Activated naive CD4-positive, alpha-beta T cell treated with anti-CD3 and anti-CD28 coated beads, Interleukin-2, amount 50 U/mL, for 16 hours (primary cell): ENCODE data around the gene SLC38A11.
"Not testable (repeated sequence)": the region's sequence is repeated elsewhere in the genome, so short reads cannot be mapped to it uniquely, and the experiment has no call there.

Experiments
- DNase-seq: peaks from one replicate; pipeline ENCODE4 v3.0.0-alpha.2; 2020

SLC38A11 gene, protein sequence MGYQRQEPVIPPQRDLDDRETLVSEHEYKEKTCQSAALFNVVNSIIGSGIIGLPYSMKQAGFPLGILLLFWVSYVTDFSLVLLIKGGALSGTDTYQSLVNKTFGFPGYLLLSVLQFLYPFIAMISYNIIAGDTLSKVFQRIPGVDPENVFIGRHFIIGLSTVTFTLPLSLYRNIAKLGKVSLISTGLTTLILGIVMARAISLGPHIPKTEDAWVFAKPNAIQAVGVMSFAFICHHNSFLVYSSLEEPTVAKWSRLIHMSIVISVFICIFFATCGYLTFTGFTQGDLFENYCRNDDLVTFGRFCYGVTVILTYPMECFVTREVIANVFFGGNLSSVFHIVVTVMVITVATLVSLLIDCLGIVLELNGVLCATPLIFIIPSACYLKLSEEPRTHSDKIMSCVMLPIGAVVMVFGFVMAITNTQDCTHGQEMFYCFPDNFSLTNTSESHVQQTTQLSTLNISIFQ

DNA sequence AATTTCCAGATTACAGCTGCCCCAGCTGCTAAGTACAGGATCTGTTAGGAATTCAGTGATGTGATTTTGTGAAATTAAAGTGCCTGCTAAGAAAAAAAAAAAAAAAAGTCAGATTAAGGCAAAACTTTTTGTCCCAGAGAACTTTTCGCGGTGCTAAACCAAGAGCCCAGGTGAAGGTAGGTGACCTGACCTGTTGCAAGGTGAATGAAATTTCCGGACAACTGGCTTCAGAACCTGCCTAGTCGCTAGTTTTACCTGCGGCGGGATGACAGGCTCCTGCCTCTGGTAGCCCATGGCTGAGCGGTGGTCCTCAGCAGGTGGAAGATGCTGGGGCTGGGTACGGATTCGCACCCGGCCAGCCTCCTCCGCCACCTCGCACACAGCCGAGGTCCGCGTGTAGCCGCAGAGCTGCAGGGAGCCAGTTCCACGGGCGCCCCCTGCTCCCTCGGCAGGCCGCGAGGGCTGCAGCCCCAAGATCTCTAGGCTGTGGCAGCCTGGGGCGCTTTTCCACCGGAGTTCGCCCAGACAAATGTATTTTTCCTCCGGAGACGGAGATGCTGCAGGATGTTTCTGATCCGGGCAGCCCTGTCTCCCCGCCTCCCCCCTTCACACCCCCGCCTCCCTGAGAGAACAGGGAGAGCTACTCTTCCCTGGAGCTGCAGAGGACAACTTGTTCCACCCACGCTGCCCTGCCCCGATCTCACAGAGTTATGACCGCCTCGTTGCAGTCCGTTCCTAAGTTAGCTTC is at the start of gene SLC38A11:
SLC38A11 (minus strand) TSS at position 572 of the 748 bp plus-strand sequence; CDS start at position 294, 278 bp downstream.
- no peak for DNase-seq

- DNase-seq: no peak
Observed at GRCh38 chr2:165003443-165004130, 48.3 kb upstream of the SLC38A11 start.

DNA sequence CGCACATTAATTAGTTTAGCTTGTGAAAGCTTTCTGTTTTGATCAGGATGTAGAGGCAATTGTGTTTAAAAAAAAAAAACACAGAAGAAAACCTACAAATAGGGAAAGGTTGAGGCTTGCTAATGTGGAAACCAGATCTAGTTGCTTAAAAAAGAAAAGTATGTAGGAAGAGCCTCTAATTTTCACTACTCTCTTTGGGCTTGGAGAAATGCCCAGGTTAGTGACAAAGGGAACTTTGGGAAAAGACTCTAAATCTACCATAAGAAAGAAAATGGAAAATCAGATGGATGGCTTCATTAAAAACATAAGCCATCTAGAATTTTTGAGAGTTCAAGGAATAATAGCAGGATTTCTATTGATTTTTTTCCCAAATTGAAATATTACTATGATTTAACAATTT is 47.3 kb upstream of the SLC38A11 start:
- no peak for DNase-seq

- DNase-seq: not testable (repeated sequence)
Observed at GRCh38 chr2:164994664-164995299, 39.5 kb upstream of the SLC38A11 start.

- no peak for DNase-seq
Observed at GRCh38 chr2:164993287-164994016, 38.1 kb upstream of the SLC38A11 start.

DNA sequence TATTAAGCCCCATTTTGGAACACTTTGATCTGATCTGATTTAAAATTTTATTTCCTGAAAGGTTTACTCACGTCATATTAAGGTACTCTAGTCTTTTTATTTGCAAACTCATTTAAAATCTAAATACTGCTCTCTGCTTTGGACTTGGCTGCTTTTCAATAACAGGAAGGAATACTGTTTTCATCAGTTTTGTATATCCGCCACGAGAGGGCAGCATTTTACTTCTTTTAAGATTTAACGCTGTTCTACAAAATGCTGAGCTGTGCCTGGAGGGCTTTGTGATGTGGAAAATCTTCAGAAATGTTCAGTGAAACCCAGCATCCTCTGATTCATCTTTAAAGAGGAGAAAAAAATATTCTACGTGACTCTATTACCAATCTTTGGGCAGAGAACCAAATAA is 37.5 kb upstream of the SLC38A11 start:
- peak; percentile 24 for DNase-seq

- DNase-seq: not testable (repeated sequence)
Observed at GRCh38 chr2:164992093-164992454, 36.7 kb upstream of the SLC38A11 start.

DNA sequence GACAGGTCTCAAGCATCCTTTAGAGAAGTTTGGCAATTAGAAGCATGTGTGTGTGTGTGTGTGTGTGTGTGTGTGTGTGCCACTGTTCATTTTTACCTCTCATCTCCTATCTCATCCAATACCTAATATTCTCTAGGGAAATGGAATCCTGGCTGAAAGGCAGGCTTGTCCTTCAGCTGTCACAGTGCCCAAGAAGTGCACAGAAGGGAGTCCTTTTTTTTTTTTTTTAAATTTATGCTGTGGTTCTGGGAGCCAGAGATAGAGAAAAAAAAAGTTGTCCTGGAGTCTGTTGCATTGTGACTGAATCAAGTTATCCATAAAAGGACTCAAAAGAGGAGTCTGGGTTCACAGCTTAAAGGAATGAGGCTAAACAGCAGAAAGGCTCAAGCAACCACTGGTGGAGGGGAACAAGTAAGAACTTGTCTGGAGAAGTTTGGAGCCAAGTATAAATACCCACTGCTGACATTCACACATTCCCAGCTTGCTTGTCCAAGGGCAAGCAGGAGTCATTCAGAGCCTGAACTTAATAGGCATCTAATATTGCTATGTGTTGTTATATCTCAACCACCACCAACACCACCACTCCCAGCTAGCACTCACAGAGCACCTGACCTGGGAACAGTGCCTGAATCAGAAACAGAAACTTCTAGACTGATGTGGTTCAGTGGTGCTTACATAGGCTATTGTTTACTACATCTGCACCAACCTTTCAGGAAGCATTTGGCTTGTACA is 36.2 kb upstream of the SLC38A11 start:
- not testable (repeated sequence) for DNase-seq

- DNase-seq: not testable (repeated sequence)
Observed at GRCh38 chr2:164990953-164991352, 35.6 kb upstream of the SLC38A11 start.

GRCh38 chr2:164988805-164989204 is 33.5 kb upstream of the SLC38A11 start:
- DNase-seq: not testable (repeated sequence)

GRCh38 chr2:164986027-164986426 is 30.7 kb upstream of the SLC38A11 start:
- DNase-seq: not testable (repeated sequence)

- DNase-seq: no peak
Observed at GRCh38 chr2:164984428-164984827, 29.1 kb upstream of the SLC38A11 start.

- no peak for DNase-seq
Observed at GRCh38 chr2:164981217-164981990, 26.1 kb upstream of the SLC38A11 start.

GRCh38 chr2:164980688-164981087 is 25.4 kb upstream of the SLC38A11 start:
- DNase-seq: not testable (repeated sequence)

DNA sequence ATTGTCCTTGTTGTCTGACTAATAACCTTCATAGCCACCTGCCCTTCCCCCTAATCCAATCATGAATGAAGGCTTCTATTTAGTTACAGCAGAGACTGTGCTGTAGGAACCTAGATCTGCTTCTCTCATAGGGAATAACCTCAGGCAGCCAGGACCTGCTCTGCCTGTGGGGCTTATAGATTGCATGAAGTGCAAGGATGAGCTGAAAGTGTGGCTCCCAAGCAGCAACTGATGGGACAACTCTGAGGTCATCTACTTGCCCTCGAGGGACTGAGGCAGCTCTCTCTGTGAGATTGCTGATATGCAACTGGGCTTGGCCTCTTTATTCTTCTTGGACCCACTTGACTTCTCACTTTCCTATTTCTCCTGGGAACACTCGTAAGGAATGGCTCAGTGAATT is 23.8 kb upstream of the SLC38A11 start:
- no peak for DNase-seq

DNA sequence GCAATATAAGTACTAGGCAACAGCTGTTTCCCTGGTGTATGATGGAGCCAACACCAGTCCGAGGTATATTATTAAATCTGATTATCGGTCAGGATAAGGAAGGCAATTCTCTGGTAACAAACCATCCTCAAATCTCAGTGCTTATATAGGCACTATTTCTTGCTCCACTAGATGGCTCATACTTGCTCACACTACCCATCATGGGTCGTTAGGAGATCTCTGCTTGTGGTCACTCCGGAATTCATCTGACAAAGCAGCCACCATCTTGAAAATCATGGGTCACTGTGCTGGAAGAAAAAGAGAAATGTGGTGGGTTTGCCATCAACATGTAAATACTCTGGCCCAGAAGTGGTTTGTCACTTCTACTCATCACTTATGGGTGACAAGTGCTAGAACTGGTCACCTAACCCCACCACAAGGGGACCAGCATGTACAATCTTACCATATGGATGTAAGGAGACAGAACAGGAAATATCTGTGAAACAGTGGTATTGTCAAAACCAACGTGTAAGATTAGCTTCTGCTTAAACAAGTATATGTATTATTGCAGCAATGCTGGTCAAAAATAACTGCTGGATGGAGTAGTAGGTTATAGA is 21.6 kb upstream of the SLC38A11 start:
- not testable (repeated sequence) for DNase-seq

DNA sequence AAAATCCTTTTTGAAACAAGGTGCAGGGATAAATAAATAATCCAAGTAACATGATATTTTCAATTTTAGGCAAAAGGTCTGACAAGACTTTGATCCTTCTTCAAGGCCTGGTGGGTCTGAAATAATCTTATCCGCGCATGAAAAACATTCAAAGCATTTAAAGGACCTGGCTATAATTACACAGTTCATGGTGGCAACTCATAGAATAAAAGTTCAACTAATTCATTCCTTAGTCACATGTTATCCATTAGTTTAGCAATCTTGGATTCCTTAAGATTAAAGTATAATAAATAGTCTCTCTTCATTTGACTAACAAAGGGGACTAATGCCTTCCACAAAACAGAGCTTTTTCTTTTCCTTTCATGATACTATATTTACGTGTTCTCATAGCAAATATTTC is 21.0 kb upstream of the SLC38A11 start:
- DNase-seq: no peak

DNA sequence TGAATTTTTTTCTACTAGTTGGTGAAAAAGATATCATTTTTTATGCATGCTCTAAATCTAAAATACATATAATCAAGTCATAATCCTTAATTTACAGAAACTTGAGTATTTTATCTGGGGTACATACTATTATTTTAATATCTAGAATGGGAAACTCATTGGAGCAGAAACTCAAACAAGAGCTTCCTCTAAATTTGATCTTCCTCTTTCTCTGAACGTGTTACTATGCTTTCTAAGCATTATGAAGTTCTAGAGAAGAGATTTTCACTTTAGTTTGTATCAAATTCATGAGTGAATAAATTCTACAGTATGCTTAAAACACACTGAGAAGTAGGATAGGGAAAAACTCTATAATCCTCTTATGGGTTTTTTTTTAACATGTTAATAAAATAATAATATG is 20.6 kb upstream of the SLC38A11 start:
- no peak for DNase-seq

DNA sequence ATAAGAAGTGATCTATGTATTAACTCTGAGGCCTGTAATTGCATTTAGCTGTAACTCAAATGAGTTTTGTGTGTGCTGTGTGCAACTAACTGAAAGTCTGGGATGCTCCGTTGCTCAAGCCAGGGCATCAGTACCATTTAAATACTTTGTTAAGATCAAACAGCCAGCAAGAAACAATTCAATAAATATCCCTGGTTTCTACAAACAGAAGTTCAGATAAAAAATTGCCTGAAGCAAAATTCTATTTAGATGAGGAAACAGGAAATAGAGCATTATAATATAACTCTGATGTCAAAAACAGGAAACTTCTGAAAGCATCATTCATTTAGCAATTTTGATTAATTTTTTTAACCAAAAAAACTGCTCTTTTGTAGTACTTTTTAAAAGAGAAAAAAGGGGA is 18.9 kb upstream of the SLC38A11 start:
- DNase-seq: no peak

GRCh38 chr2:164972216-164972615 is 16.9 kb upstream of the SLC38A11 start:
- no peak for DNase-seq
